Measurements from ENCODE around the gene TRIM67.
A peak's percentile ranks its signal among the peaks of the same experiment; 100 is the strongest.

The TRIM67 gene

GRCh38 chr1:231238298-231238697, 76.4 kb downstream of the TRIM67 start:
- no peak for DNase-seq

GRCh38 chr1:231240531-231240882, 78.6 kb downstream of the TRIM67 start:
- DNase-seq: no peak

- peak; percentile 97 for DNase-seq
Measured at GRCh38 chr1:231240883-231241735, 79.3 kb downstream of the TRIM67 start, which contains the start of gene GNPAT. Gene GNPAT (plus strand): TSS chr1:231241212. CDS start chr1:231241379, 167 bp downstream.

GRCh38 chr1:231241750-231242149, 79.9 kb downstream of the TRIM67 start:
- DNase-seq: no peak

GRCh38 chr1:231242516-231243198, 80.8 kb downstream of the TRIM67 start:
- no peak for DNase-seq

GRCh38 chr1:231248778-231249177, 86.9 kb downstream of the TRIM67 start:
- no peak for DNase-seq

- no peak for DNase-seq
Measured at GRCh38 chr1:231252336-231252735, 90.5 kb downstream of the TRIM67 start.

- DNase-seq: no peak
Measured at GRCh38 chr1:231260351-231260750, 98.5 kb downstream of the TRIM67 start.

- DNase-seq: no peak
Measured at GRCh38 chr1:231264642-231265041, 102.8 kb downstream of the TRIM67 start.

- no peak for DNase-seq
Measured at GRCh38 chr1:231265379-231265778, 103.5 kb downstream of the TRIM67 start.

GRCh38 chr1:231266811-231267322, 105.0 kb downstream of the TRIM67 start:
- DNase-seq: no peak
